Peyer's patch (tissue), 4 donors: ENCODE results near the gene ATF2. TPM values are rescaled to one million over a fixed set of nuclear protein-coding genes. Genes with fewer than 3 reads are reported as not detected.

ENCODE experiments used
- DNase-seq, 3 donors: peaks; one replicate each; pipeline ENCODE4 v3.0.0-alpha.2; 2017 to 2019
- H3K27ac ChIP-seq, 4 donors: fragments of 200-600 bp; sonication (generic); one replicate each; pipeline ENCODE4 v1.5.1; 2016 to 2019
- H3K27me3 ChIP-seq, 2 donors: fragments of 200-600 bp; sonication (generic); one replicate each; pipeline ENCODE4 v1.5.1; 2019
- H3K36me3 ChIP-seq, 3 donors: fragments of 200-600 bp; sonication (generic); one replicate each; pipeline ENCODE4 v1.5.1; 2016 to 2019
- H3K4me1 ChIP-seq, 4 donors: fragments of 200-600 bp; sonication (generic); one replicate each; pipeline ENCODE4 v1.5.1; 2016 to 2019
- H3K4me3 ChIP-seq, 4 donors: fragments of 200-600 bp; sonication (generic); 1 replicate in 3 of 4; 2 replicates in 1 of 4; pipeline ENCODE4 v1.5.1; 2016 to 2019; ENCODE audit warnings: mild to moderate bottlenecking in 1 of 4
- H3K9me3 ChIP-seq, 4 donors: fragments of 200-600 bp; sonication (generic); one replicate each; pipeline ENCODE4 v1.5.1; 2016 to 2019; ENCODE audit warnings: mild to moderate bottlenecking in 1 of 4
- POLR2A ChIP-seq, 2 donors: fragments of 450-650 bp; IDR thresholded peaks; one replicate each; pipeline ENCODE4 v1.5.1; 2017; ENCODE audit warnings: antibody characterized with exemption in 2 of 2, mild to moderate bottlenecking in 2 of 2, moderate library complexity in 2 of 2
- total RNA-seq, 4 donors: library from RNA; depleted of rRNA; stranded (reverse); fragments of >200 nt; gene quantifications; one replicate each; pipeline ENCODE4 v1.1.0, GENCODE V29; 2016
- TF ChIP-seq, protein P1 (sequence below), 6 experiments: fragments of 450-650 bp in 4 of 6; fragments of 200-600 bp in 2 of 6; sonication (generic) in 1 of 6; IDR thresholded peaks; one replicate each; pipeline ENCODE4 v1.5.1; 2017 to 2019; ENCODE audit warnings: antibody characterized with exemption in 6 of 6, mild to moderate bottlenecking in 3 of 6, moderate library complexity in 1 of 6

Gene ATF2
- total RNA-seq, 4 donors from 2014 or later, result 46.8 to 54.5 (median 51.0) TPM

DNA sequence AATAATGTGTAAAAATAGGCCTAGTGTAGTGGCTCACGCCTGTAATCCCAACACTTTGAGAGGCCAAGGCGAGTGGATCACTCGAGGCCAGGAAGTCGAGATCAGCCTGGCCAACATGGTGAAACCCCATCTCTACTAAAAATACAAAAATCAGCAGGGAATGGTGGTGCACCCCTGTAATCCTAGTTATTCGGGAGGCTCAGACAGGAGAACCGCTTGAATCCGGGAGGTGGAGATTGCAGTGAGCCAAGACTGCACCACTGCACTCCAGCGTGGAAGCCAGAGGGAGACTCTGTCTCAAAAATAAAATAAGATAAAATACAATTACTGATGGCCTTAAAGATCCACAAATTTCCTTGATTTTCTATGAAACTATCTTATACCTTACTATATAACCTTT, 3.8 kb downstream of the ATF2 start:
- H3K9me3 ChIP-seq, result no peaks in the 10 kb centered on the region
- H3K27ac ChIP-seq, result no peak overlapping the region
- no peak for TF ChIP-seq POLR2A (IDR thresholded peaks at IDR 0.05)
- TF ChIP-seq, protein P1, sequence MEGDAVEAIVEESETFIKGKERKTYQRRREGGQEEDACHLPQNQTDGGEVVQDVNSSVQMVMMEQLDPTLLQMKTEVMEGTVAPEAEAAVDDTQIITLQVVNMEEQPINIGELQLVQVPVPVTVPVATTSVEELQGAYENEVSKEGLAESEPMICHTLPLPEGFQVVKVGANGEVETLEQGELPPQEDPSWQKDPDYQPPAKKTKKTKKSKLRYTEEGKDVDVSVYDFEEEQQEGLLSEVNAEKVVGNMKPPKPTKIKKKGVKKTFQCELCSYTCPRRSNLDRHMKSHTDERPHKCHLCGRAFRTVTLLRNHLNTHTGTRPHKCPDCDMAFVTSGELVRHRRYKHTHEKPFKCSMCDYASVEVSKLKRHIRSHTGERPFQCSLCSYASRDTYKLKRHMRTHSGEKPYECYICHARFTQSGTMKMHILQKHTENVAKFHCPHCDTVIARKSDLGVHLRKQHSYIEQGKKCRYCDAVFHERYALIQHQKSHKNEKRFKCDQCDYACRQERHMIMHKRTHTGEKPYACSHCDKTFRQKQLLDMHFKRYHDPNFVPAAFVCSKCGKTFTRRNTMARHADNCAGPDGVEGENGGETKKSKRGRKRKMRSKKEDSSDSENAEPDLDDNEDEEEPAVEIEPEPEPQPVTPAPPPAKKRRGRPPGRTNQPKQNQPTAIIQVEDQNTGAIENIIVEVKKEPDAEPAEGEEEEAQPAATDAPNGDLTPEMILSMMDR (IDR thresholded peaks at IDR 0.05), result no peak
- DNase-seq, result no peak
- peaks cover 0 to 11% (median 2%) of the 10 kb centered on the region in 4 donors for H3K4me1 ChIP-seq
- H3K36me3 ChIP-seq, result no peaks in the 10 kb centered on the region
- no peaks in the 10 kb centered on the region for H3K27me3 ChIP-seq
- no peak overlapping the region for H3K4me3 ChIP-seq

DNA sequence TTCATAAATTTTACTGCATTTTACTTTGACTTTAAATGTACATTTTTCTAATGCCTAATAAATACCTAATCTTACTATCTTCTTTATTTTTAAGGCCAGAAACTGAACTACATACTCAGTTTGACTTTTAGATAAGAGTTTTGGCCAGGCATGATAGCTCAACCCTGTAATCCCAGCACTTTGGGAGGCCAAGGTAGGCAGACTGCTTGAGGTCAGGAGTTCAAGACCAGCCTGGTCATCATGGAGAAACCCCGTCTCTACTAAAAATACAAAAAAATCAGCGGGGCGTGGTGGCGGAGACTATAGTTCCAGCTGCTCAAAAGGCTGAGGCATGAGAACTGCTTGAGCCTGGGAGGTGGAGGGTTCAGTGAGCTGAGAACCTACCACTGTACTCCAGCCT, 9.1 kb downstream of the ATF2 start:
- no peak overlapping the region for H3K4me3 ChIP-seq
- no peaks in the 10 kb centered on the region for H3K9me3 ChIP-seq
- H3K4me1 ChIP-seq, result peaks cover 0 to 10% (median 0%) of the 10 kb centered on the region in 4 donors
- H3K27ac ChIP-seq, result no peak overlapping the region
- no peak for TF ChIP-seq POLR2A (IDR thresholded peaks at IDR 0.05)
- TF ChIP-seq, protein P1 (IDR thresholded peaks at IDR 0.05), result no peak
- H3K27me3 ChIP-seq, result no peaks in the 10 kb centered on the region
- H3K36me3 ChIP-seq, result no peaks in the 10 kb centered on the region
- no peak for DNase-seq

DNA sequence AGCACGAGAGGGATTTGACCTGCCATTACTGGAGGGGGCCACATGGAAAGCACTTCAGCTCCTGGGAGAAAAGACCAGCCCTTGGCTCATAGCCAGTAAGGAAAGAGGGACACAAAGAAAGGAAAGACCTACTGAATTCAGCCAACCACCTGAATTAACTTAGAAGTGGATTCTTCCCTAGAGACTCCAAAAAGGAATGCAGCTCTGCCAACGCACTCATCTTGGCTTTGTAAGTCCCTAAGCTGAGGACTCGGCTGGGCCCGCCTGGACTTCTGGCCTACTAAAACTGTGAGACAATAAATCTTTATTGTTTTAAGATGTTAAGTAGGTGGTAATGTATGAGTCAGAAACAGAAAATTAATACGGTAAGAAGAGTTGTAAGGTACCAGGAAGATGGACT, 11.5 kb downstream of the ATF2 start:
- H3K27me3 ChIP-seq, result no peaks in the 10 kb centered on the region
- DNase-seq, result peak in 2 of 3 donors; percentile 53 to 77
- H3K4me3 ChIP-seq, result no peak overlapping the region
- no peaks in the 10 kb centered on the region for H3K36me3 ChIP-seq
- no peaks in the 10 kb centered on the region for H3K9me3 ChIP-seq
- H3K4me1 ChIP-seq, result peaks cover 0 to 10% (median 0%) of the 10 kb centered on the region in 4 donors
- TF ChIP-seq, protein P1 (IDR thresholded peaks at IDR 0.05), result no peak
- TF ChIP-seq POLR2A (IDR thresholded peaks at IDR 0.05), result no peak
- no peak overlapping the region for H3K27ac ChIP-seq

DNA sequence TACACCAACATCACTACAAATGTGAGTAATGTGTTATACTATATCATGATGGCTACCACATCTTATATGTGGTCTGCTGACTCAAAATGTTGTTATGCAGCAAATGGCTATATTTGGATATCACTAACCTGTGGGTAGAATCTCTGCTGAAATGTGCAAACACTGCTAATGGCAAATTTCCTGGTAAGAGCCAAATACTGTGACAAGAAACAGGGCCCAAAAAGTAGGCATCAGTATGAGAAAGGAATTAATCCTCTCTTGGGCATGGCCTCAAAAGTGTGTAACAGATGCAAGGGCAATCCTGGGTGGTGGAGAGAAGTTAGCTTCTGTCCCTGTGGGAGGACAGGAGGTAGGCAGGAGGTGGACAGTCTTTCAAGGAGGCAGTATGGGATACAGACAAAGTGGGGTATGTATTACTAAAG, 13.3 kb downstream of the ATF2 start:
- Histone ChIP-seq H3K4me3 (no peak overlapping the region), H3K27me3 (no peaks in the 10 kb centered on the region), H3K36me3 (no peaks in the 10 kb centered on the region), H3K9me3 (no peaks in the 10 kb centered on the region), H3K27ac (no peak overlapping the region), H3K4me1 (peaks cover 0 to 10% (median 0%) of the 10 kb centered on the region in 4 donors)
- no peak for TF ChIP-seq POLR2A (IDR thresholded peaks at IDR 0.05)
- TF ChIP-seq, protein P1 (IDR thresholded peaks at IDR 0.05), result no peak
- no peak for DNase-seq

DNA sequence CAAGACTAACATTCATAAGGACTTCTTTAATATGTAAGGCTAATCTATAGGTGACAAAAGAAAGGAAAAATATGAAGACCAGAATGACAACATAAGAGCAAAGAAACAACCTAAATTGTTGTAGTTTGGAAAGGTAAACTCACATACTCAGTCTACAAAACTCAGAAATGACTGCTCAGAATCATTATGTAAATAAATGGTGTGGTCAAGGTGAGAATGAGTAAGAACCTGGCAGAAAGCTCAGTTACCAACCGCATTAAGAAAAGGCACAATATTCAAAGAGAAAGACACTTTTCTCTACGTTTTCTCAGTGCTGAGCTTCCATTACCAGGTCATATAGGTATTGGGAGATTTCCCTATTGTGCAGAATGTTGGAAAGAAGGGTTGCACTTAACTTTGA, 15.8 kb downstream of the ATF2 start:
- TF ChIP-seq, protein P1 (IDR thresholded peaks at IDR 0.05), result no peak
- H3K27me3 ChIP-seq, result no peaks in the 10 kb centered on the region
- H3K36me3 ChIP-seq, result no peaks in the 10 kb centered on the region
- H3K9me3 ChIP-seq, result no peaks in the 10 kb centered on the region
- H3K27ac ChIP-seq, result no peak overlapping the region
- no peak overlapping the region for H3K4me3 ChIP-seq
- no peak for DNase-seq
- H3K4me1 ChIP-seq, result peaks cover 0 to 5% (median 0%) of the 10 kb centered on the region in 4 donors

DNA sequence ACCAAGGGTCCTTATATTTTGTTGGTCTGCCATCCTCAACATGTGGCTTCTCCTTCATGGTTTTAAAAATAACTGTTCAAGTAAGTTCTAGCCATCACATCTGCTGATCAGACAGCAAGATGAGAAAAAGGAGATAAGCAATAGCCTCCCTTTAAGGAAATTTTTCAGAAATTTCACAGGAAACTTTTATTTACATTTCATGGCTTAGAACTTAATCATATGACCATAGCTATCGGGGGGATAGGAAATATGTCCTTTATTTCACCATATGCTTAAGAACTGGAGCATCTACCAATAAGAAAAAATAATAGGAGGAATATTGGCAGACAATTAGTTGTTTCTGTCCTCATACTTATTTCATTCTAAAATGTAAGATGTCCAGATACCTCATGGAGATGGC, 16.2 kb downstream of the ATF2 start:
- H3K27ac ChIP-seq, result no peak overlapping the region
- H3K4me1 ChIP-seq, result peaks cover 0 to under 1% (median 0%) of the 10 kb centered on the region in 4 donors
- no peaks in the 10 kb centered on the region for H3K9me3 ChIP-seq
- H3K36me3 ChIP-seq, result no peaks in the 10 kb centered on the region
- no peak overlapping the region for H3K4me3 ChIP-seq
- no peaks in the 10 kb centered on the region for H3K27me3 ChIP-seq
- no peak for TF ChIP-seq POLR2A (IDR thresholded peaks at IDR 0.05)
- TF ChIP-seq, protein P1 (IDR thresholded peaks at IDR 0.05), result no peak
- DNase-seq, result no peak
